Endothelial cell of umbilical vein (primary cell): ENCODE data around the gene UBE3D. TPM values are rescaled to one million over a fixed set of nuclear protein-coding genes. Genes with fewer than 3 reads are reported as not detected.

ENCODE experiments used
- BruUV-seq: library from RNA; stranded (reverse); fragments of 400-500 nt; replicated peaks from 2 replicates; lab custom pipeline; 2021; lab: Mats Ljungman, UMichigan
- CTCF ChIA-PET: fragments of 300-600, 350-600 bp; sonication (Branson Sonifier 250); formaldehyde crosslinking; loops from one replicate; lab custom pipeline; 2021; ENCODE audit warnings: antibody characterized with exemption, inconsistent platforms; lab: Charles Lee
- POLR2A ChIA-PET: fragments of 300-600, 350-600 bp; sonication (Branson Sonifier 250); formaldehyde crosslinking; loops from one replicate; lab custom pipeline; 2021; ENCODE audit warnings: antibody characterized with exemption, inconsistent platforms; lab: Charles Lee
- DNase-seq: peaks from one replicate; pipeline ENCODE4 v3.0.0-alpha.2; 2011; ENCODE audit warnings: low read depth, low spot score
- FAIRE-seq: peaks from 2 replicates; lab custom pipeline; 2011; peaks lifted over from hg19 to GRCh38; lab: Jason Lieb, UNC
- H2AFZ ChIP-seq: 2 replicates; pipeline ENCODE4 v1.6.0; 2012; ENCODE audit warnings: low read depth, low read length, control low read depth, inconsistent platforms
- H3K27ac ChIP-seq: 2 replicates; pipeline ENCODE4 v1.5.1; 2011; ENCODE audit warnings: low read depth, mild to moderate bottlenecking, control low read depth, low read length, moderate library complexity; ENCODE audit not compliant: insufficient read depth
- H3K27me3 ChIP-seq, 2 experiments: 2 replicates each; pipeline versions ENCODE4 v1.6.0 to v1.6.1; 2011; ENCODE audit warnings: low read length in 2 of 2, mixed read lengths in 1 of 2; ENCODE audit not compliant: control insufficient read depth in 2 of 2, insufficient read depth in 2 of 2
- H3K36me3 ChIP-seq, 2 experiments: 2 replicates in 1 of 2; 3 replicates in 1 of 2; pipeline ENCODE4 v1.5.1; 2011; ENCODE audit warnings: low read length in 2 of 2, mild to moderate bottlenecking in 1 of 2, moderate library complexity in 1 of 2; ENCODE audit not compliant: control insufficient read depth in 2 of 2, insufficient read depth in 2 of 2; ENCODE audit errors: extremely low read depth in 1 of 2
- H3K4me1 ChIP-seq: 3 replicates; pipeline ENCODE4 v1.5.1; 2011; ENCODE audit warnings: mild to moderate bottlenecking, low read length; ENCODE audit not compliant: control insufficient read depth, insufficient read depth; ENCODE audit errors: extremely low read depth
- H3K4me2 ChIP-seq: 2 replicates; pipeline ENCODE4 v1.6.1; 2011; ENCODE audit warnings: low read length, control low read depth, mixed read lengths; ENCODE audit not compliant: insufficient read depth
- H3K4me3 ChIP-seq, 3 experiments: fragments of 200-600 bp in 1 of 3; sonication (generic), shearing (Covaris generic) in 1 of 3; replicated peaks in 1 of 3; 2 replicates each; pipeline ENCODE4 v1.5.1; 2011 to 2016; ENCODE audit warnings: control low read depth in 3 of 3, low read length in 3 of 3, mild to moderate bottlenecking in 2 of 3, inconsistent platforms in 1 of 3, low read depth in 1 of 3, moderate library complexity in 1 of 3; ENCODE audit not compliant: insufficient read depth in 1 of 3
- H3K79me2 ChIP-seq: 2 replicates; pipeline ENCODE4 v1.6.0; 2012; ENCODE audit warnings: low read length, inconsistent platforms; ENCODE audit not compliant: control insufficient read depth, insufficient read depth
- H3K9ac ChIP-seq: replicated peaks from 2 replicates; pipeline ENCODE3; 2011; ENCODE audit warnings: low read length, control low read depth; ENCODE audit not compliant: insufficient read depth; ENCODE audit errors: extremely low read depth
- H3K9me1 ChIP-seq: replicated peaks from 3 replicates; pipeline ENCODE4 v1.6.0; 2011; ENCODE audit warnings: mild to moderate bottlenecking, low read length; ENCODE audit not compliant: control insufficient read depth, insufficient read depth; ENCODE audit errors: extremely low read depth
- H3K9me3 ChIP-seq: replicated peaks from 2 replicates; pipeline ENCODE4 v1.5.1; 2012; ENCODE audit warnings: low read length, inconsistent platforms; ENCODE audit not compliant: control insufficient read depth, insufficient read depth
- H4K20me1 ChIP-seq: replicated peaks from 2 replicates; pipeline ENCODE3; 2011; ENCODE audit warnings: mild to moderate bottlenecking, low read length; ENCODE audit not compliant: control insufficient read depth, insufficient read depth; ENCODE audit errors: extremely low read depth
- POLR2A ChIP-seq: IDR thresholded peaks from 2 replicates; pipeline ENCODE4 v1.6.1; 2012; ENCODE audit warnings: low read depth, mild to moderate bottlenecking, control low read depth, low read length
- POLR2AphosphoS5 ChIP-seq: IDR thresholded peaks from 2 replicates; pipeline ENCODE4 v1.6.1; 2012; ENCODE audit warnings: low read depth, mild to moderate bottlenecking, control low read depth, low read length, moderate library complexity; ENCODE audit not compliant: insufficient read depth
- dilution Hi-C: fragments of 300-500 bp; cut with MboI; formaldehyde crosslinking; loops from one replicate; pipeline ENCODE4 v1.15.0; 2019; ENCODE audit warnings: low sequenced_read_pairs; ENCODE audit not compliant: extremely low pct_ligation_motif_present
- intact Hi-C: fragments of 100-400 bp; cut with micrococcal nuclease; formaldehyde crosslinking; loops from one replicate; pipeline ENCODE4 v1.10.0; 2022
- polyA plus RNA-seq, 4 experiments: library from polyadenylated mRNA; depleted of rRNA in 3 of 4; stranded (reverse) in 3 of 4; unstranded in 1 of 4; fragments of >200 nt; gene quantifications; 2 replicates each; pipeline versions ENCODE4 v1.2.1 to v1.2.3, GENCODE V29; 2011 to 2012; ENCODE audit warnings: missing spikeins in 1 of 4
- total RNA-seq: library from RNA; stranded (reverse); gene quantifications from 2 replicates; pipeline ENCODE4 v1.2.3, GENCODE V29; 2021
- TF ChIP-seq, protein P1 (sequence below): IDR thresholded peaks from 2 replicates; pipeline ENCODE4 v1.6.1; 2011; ENCODE audit not compliant: insufficient read depth, insufficient read length

Gene UBE3D
- total and polyA plus RNA-seq, 2 donors (not counting 3 experiments of a cell fraction or from before 2014, with no cell fraction given): 1.9 to 6.2 TPM

DNA sequence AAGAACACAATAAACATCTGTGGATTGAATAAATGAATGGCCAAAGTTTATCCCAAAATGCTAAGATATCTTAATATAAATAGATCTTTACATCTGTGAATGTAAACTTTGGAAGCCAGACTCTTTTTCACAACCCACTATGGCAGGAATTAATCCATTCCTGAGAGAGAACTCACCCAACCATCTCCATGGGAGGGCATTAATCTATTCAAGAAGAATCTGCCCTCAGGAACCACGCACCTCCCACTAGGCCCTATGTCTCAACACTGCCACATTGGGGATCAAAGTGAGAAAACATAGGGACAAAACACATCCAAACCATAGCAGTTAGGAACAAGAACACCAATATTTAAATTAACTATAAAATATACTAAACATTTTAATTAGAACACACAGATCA is 3.4 kb downstream of the UBE3D start:
- no peak for TF ChIP-seq POLR2A
- TF ChIP-seq, protein P1, sequence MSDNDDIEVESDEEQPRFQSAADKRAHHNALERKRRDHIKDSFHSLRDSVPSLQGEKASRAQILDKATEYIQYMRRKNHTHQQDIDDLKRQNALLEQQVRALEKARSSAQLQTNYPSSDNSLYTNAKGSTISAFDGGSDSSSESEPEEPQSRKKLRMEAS: no peak
- no peak for FAIRE-seq
- H3K27me3 ChIP-seq: no peaks in the 10 kb centered on the region
- no peak overlapping the region for H2AFZ ChIP-seq
- H3K9ac ChIP-seq: no peak overlapping the region
- DNase-seq: no peak
- H3K4me3 ChIP-seq: no peak overlapping the region
- H3K79me2 ChIP-seq: no peaks in the 10 kb centered on the region
- CTCF ChIA-PET: no interaction called here
- POLR2A ChIA-PET: no interaction called here
- H3K36me3 ChIP-seq: no peaks in the 10 kb centered on the region
- BruUV-seq: no TSS peak
- H3K9me1 ChIP-seq: no peaks in the 10 kb centered on the region
- intact Hi-C loops (no loop called here), dilution Hi-C loops (no loop called here)
- H3K4me1 ChIP-seq: peaks cover 8% of the 10 kb centered on the region
- H4K20me1 ChIP-seq: no peaks in the 10 kb centered on the region
- H3K4me2 ChIP-seq: no peak overlapping the region
- no peak overlapping the region for H3K27ac ChIP-seq
- no peaks in the 10 kb centered on the region for H3K9me3 ChIP-seq

DNA sequence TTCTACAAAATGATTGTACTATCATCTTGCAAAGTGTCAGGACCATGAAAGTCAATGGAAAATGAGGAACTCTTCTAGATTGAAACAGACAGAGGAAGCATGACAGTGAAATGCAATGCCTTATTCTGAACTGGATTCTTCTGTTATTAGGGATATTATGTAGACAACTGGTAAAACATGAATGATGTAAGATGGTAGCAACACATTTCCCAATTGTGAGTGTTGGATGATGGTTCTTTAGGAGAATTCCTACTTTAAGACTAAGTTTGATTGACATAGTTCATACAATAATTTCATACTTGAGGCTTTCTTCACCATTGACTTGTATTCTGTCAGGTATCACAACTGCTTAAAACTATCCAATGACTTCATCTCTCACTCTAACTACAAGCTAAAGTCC is 4.5 kb downstream of the UBE3D start:
- no peaks in the 10 kb centered on the region for H3K9me1 ChIP-seq
- POLR2A ChIA-PET: no interaction called here
- no TSS peak for BruUV-seq
- peaks cover 8% of the 10 kb centered on the region for H3K4me1 ChIP-seq
- H3K9ac ChIP-seq: no peak overlapping the region
- H3K4me2 ChIP-seq: no peak overlapping the region
- H3K4me3 ChIP-seq: no peak overlapping the region
- no peaks in the 10 kb centered on the region for H3K36me3 ChIP-seq
- H3K9me3 ChIP-seq: no peaks in the 10 kb centered on the region
- H3K27ac ChIP-seq: no peak overlapping the region
- H3K27me3 ChIP-seq: no peaks in the 10 kb centered on the region
- no peak overlapping the region for H2AFZ ChIP-seq
- no peak for FAIRE-seq
- DNase-seq: no peak
- no peaks in the 10 kb centered on the region for H4K20me1 ChIP-seq
- intact Hi-C loops (no loop called here), dilution Hi-C loops (no loop called here)
- no peak for TF ChIP-seq POLR2AphosphoS5
- TF ChIP-seq POLR2A: no peak
- TF ChIP-seq, protein P1: no peak
- no peaks in the 10 kb centered on the region for H3K79me2 ChIP-seq
- CTCF ChIA-PET: no interaction called here
